GM21723 (cell line): ENCODE data around the gene NEK4.

Source experiments
- ATAC-seq: cut with Tn5 transposase; IDR thresholded peaks from one replicate; pipeline ENCODE4 v1.9.1; 2021; ENCODE audit warnings: mild to moderate bottlenecking, moderate library complexity; ENCODE audit not compliant: unreplicated experiment

The NEK4 gene

DNA sequence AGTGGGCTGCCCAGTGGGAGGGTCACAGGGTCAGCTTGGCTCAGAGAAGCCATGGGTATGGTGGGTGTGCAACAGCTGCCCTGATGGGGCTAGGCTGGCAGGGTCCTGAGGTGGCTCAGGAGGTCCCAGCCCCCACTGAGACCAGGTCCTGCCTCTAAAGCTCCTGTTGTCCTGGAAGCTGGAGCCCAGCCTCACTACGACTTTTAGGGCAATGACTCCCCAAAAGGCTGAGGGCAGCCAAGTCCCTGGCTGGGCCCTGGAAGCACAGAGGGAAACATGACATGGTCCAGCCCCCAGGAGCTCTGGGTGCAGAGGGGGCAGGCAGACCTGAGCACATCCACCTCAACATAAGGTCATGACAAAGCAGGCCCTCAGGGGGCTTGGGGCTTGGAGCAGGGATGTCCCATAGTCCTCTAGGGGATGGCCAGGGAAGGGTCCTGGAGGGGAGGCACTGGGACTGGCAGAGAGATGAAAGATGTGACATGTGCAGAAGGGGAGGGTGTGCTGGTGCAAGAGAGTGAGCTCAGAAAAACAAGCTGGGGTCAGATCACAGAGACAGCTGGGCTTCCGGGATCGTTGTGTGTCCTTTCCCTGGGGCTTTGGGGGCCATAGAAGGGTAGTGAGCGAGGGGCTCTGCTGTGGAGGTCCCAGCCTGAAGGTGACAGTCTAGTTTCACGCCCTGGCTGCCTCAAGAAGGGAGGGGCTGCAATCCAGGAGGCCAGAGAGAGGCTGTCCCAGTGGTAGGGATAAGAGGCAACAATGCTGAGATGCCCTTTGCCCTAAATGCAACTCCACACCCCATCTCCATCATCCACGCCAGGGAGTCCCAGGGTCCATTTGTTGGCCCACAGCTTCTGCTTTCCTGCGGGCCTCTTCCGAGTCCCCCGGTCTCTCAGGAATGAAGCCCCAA, 23.2 kb upstream of the NEK4 start:
- ATAC-seq = no peak

DNA sequence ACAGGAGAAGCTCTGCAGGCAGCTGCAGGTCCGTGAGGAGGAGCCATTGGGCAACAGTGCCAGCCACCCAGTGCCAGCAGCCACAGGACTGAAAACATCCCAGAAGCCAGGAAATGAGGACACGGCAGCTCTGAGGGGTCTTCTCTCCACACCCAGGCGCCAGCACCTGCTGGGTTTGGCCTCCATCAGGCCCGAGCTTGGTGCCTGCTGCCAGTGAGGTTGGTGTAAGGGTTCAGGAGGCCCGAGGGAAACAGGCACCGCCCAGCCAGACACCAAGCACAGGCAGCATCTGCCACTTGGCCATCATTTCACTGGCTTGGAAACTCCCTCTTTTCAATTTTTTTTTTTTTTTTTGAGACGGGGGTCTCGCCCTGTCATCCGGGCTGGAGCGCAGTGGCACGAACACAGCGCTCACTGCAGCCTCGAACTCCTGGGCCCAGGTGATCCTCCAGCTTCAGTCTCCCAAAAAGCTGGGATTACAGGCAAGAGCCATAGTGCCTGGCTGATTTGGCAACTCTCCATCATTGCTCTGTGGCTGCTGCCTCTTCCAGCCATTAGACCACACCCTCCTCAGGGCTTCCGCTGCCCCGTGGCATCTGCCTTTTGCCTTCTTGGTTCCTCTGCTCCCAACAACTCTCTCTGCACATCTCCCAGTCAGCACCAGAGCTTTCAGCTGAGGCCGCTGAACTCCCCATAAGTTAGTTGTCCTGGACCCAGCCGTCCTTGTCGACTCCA, 22.4 kb upstream of the NEK4 start:
- ATAC-seq = no peak

DNA sequence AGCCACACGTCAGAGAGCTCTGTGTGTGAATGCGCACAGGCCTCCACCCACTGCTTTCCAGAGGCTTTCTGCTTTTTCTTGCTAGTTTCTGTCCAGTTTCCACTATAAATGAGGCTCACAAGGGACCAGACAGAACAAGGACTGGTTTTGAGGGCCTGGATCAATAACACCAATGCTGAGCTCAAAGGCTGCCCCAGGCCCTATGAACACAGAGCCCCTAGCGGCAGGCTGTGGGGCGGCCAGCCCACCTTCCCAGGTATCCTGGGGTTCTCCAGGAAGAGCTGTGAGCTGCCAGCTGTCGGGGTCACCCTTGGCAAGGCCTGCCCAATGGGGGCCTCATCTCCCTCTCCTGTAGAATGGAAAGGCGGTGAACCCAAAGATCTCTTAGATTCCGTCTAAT, 21.7 kb upstream of the NEK4 start:
- no peak for ATAC-seq

DNA sequence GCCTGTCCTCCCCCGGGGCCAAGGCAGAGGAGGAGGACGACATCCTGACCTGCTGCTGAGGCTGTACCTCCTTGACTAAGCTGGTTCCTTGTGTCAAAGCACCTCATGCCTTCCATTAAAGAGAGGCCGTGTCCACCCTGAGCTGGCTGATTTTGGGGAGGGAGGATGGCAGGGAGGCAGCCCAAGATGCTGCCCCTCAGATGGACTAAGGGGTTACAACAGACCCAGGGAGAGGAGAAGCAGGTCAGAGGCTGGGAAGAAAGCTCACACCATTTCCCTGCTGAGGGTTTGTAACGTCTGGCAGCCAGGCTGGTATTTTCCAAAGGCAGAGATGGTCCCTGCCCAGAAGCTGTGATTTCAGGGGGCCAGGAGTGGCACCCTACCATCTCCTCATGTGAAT, 21.2 kb upstream of the NEK4 start:
- no peak for ATAC-seq

DNA sequence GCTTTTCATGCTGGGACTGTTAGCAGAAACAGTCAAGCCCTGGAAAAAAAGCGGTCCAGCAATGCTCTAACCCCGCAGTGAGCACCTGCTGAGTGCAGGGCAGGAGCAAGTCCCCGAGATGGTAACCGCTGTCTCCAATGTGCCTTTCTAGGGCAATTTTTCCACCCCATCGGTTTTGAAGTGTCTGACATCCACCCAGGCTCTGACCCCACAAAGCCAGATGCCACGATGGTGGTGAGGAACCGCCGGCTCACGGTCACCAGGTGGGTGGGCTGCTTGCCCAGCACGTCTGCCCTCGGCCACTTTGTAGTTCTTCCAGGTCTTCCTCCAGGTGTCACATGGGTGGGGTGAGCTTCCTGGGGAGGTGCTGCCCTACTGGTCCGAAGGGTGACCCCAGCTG, 20.6 kb upstream of the NEK4 start:
- no peak for ATAC-seq

DNA sequence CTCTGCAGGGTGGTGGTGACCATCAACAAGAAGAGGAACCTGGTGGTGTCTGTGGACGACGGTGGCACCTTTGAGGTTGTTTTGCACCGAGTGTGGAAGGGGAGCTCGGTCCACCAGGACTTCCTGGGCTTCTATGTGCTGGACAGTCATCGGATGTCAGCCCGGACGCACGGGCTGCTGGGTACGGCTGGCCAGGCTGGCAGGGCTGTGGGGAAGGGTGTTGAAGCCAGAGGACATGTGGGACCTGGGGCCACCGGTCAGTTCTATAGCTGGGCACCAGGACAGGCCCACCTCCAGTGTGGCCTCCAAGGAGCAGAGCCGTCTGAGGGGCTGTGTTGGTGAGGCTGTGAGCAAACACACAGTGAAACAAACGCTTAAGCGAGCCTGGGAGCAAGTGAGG, 20.0 kb upstream of the NEK4 start:
- ATAC-seq = no peak

DNA sequence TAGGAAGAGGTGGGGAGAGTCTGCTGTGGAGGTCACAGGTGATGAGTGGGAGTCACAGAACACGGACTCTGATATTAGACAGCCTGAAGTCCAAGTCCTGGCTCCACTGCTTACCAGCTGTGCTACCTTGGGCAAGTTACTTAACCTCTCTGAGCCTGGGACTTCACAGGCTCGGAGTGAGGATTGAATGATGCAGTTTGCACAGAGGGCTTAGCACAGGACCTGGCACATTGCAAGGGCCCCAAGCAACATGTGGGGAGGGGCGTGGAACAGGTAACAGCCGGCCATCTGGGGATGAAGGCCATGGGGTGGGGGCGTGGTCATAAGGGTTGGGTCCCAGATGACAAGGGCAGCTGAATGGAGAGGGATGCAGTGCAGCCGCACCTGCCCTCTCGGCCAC, 19.6 kb upstream of the NEK4 start:
- no peak for ATAC-seq

DNA sequence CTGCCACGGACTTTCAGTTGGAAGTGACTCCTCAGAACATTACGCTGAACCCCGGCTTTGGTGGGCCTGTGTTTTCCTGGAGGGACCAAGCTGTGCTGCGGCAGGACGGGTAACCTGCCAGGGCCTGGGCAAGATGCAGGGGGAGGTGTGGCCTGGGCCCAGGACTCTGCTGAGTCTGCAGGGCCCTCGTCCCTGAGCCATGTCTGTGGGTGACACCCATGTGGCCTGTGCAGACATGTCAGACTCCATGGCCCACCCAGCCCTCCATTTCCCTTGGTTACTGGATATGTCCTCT, 19.0 kb upstream of the NEK4 start:
- no peak for ATAC-seq

DNA sequence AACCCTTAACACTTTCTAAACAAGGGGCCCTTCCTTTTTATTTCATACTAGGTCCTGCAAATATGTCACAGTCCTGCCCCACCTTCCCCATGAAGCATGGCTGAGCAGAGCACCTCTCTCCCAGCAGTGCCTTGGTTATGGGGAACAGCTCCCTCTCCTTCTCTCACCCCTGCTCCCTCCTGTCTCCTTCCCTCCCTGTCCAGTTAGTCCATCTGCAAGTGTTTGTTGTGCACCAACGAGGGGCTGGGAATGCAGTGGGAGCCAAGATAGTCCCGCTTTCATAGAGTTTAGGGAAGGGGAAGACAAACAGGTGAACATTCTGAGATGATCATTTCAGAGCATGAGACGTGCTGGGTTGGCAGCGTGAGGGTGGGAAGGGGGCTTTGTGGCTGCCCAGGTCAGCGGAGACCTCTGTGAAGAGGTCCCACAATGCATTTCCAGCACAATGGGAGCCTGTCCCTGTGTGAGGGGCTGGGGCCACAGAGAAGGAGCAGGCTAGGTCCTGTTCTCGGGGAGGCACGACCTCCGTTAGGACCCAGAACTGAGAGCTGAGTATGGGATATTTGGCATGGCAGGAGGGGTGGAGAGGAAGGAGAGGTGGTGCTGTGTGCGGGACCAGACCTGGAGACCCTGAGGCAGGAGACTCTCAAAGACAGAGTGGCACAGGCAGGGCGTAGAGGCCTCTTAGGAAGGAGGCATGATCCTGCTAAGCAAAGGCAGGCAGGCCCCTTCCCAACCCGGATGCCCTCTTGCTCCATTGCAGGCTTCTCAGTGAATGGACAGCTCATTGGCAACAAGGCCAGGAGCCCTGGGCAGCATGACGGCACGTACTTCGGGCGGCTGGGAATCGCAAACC, 18.4 kb upstream of the NEK4 start:
- no peak for ATAC-seq

DNA sequence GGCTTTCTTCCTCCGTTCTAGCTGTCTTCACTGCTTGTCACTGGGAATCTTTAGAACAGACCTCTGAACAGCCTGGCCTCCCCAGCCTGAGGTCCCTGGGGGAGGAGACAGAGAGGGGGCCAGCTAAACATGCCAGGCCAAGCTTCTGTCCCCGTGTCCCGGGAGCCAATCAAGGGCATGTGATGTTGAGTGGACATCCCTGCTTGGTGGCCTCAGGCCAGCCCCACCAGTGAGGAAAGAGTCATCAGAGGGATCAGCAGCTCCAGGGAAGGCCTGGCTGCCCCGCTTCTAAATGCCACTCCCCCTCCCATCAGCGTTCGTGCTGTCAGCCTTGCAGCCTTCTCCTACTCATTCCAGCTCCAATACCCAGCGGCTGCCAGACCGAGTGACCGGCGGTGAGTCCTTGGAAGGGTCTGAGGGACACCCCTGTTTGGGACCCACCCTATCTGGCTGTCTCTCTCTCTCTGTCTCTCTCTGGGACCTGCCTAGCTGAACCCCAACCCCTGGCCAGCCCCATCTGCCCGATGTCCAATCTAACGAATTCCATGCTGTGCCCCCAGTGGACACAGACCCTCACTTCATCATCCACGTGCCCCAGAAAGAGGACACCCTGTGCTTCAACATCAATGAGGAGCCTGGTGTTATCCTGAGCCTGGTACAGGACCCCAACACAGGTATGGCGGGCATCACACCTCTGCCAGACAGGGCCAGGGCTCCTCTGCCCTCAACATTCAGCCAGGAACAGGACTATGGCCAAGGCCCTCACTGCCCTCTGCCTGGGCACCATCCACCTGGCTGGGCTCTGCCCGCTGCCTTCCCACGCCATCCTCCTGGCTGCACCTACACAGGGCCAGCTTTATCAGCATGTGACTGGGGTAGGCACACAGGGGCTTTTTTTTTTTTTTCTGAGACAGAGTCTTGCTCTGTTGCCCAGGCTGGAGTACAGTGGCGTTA, 17.2 kb upstream of the NEK4 start:
- ATAC-seq = no peak

DNA sequence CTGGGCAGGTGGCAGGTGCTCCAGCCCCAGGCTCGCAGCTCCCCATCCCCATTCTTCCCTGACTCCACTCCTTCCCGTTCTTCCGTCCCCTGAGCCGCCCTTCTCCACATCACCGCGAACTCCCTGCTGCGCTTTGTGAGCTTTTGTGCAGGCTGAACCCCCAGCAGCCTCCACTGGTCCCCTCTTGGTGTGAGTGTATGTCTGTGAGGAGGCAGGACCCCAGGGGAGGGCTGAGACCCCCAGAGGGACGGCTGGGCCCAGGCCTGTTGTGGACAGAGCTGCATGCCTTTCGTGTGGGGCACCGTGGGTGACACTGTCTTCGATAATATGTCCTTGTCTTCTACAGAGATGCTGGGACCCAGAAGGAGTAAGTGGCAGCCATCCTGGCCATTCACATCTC, 16.5 kb upstream of the NEK4 start:
- ATAC-seq = no peak

DNA sequence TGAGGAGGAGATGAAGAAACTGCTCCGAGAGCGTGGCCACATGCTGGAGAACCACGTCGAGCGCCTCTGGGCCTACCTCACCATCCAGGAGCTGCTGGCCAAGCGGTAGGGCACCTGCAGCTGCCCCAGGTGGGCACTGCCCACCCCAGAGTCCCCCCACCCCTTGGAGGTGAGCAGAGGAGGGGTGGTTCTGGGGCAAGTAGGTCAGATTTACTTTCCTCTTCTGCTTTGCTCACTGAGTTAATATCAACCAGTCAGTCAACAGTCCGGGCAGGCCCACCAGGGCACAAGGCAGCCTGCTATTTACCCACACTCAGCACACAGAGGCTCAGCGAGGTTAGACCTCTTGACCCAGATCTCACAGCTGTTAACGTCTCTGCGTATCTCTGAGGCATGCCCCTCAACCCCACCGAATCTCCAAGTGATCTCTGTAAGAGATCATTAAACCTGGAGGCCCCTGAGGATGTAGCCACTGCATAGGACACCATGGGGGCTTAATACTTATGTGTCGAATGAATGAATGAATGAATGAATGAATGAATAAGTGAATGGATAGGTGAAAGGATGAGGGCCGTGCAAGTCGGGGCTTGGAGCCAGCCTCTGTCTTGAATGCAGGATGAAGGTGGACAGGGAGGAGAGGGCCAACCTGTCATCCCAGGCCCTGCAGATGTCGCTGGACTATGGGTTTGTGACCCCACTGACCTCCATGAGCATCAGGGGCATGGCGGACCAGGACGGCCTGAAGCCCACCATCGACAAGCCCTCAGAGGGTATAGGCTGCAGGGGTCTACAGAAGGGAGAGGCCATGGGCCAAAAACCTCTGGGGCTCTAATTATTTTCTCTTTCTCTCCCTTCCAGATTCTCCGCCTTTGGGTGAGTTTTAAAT, 15.8 kb upstream of the NEK4 start:
- ATAC-seq = no peak

DNA sequence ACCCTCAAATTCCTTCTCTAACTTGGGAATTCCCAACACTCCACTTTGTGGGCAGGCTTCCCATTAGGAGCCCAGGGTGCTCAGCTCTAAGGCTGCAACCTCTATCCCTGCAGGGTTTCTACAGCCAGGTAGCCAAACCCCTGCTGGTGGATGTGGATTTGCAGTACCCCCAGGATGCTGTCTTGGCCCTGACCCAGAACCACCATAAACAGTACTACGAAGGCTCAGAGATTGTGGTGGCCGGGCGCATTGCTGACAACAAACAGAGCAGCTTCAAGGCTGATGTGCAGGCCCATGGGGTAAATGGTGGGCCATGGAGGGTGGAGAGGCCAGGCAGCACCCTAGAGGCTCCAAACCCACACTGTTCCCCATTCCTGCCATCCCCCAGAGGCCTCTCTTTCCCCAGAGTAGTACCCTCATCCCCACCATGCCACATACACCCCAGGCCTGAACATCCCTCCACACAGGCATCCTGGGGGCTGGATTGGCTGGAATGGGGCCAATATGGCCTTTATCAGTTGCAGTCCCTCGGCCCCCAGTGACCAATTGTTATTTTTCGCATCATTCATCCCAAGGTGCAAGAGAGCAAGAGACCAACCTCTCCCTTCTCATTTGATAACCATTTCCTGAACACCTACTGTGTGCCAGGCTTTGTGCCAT, 14.3 kb upstream of the NEK4 start:
- ATAC-seq = no peak

DNA sequence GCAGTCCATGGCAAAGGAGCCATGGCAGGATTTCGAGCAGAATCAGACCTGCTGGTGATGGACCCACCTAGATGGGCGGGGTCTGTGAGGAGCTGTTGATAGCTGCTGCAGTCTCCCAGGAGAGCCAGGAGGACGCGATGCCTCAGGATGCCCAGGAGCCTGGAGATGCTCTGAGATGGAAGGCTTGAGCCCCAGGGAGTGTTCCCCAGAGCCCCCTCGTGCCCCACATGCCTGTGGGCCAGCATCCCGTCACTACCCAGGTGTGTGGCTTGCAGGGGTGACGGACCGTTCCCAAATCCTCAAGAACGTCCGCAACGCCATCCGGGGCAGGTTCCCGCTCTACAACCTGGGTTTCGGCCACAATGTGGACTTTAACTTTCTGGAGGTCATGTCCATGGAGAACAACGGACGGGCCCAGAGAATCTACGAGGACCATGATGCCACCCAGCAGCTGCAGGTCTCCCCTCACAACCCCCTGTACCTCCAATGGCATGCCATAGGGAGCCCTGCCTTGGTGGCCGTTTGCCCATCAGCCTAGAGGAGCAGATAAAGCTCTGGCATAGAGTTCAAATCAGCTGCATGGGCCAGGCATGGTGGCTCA, 13.4 kb upstream of the NEK4 start:
- ATAC-seq = no peak

DNA sequence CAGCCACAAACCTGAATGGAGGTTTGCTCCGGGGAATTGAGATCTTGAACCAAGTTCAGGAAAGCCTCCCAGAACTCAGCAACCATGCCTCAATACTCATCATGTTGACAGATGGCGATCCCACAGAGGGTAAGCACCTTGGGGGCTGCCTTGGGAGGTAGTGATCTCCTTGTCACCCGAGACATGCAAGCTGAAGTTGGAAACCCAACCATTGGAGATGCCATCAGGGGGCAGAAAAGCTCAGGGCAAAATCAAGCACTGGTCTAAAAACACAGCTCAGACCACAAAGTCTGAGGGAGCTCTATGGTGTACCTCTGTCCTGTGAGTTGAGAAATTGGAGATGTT, 12.4 kb upstream of the NEK4 start:
- no peak for ATAC-seq

DNA sequence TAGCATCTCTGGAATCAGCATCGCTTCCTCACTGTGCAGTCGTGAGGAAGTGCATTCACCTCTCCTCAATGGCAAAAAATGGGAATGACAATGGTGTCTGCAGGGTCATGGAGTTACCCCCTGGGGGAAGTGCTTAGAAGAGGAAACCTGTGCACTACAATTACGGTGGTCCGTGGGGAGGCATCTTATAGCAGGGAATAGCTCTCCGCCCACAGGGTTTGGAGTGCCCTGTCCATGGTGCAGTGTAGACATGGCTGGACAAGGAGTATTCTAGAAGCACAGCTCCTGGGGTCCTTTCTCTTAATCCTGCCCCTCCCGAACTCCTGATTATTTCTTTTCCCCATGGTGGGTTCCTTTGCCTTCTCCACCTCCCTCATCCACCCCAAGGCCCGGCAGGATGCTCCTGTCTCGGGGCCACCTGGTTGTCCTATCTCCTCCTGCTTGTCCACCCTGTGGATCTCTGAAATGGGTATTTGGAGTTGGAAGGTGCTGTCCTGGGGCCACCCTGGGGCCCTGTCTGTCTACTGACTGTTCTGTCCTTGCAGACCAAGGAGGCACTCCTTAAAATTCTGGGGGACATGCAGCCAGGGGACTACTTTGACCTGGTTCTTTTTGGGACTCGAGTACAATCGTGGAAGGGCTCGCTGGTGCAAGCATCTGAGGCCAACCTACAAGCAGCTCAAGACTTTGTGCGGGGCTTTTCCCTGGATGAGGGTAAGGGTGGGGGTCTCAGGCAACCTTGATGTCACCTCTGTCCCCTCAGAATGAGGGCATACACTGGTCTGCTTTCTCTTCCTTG, 11.9 kb upstream of the NEK4 start:
- no peak for ATAC-seq

DNA sequence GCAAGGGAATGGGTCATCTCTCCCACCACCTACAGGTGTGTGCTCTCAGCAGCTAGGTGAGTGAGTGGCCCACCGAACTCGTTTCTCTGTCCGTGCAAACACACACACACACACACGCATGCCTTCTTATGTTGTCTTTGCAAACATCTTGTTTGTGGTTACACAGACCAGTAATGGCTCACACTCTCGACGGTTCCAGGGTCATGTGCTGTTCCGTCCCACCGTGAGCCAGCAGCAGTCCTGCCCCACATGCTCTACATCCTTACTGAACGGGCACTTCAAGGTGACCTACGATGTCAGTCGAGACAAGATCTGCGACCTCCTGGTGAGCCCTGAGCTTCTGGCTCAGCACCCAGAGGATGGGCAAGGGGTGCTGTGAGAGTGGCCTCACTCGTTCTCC, 11.0 kb upstream of the NEK4 start:
- no peak for ATAC-seq
